GM23338 (cell line): ENCODE data around the gene MYLK. TPM values are rescaled to one million over a fixed set of nuclear protein-coding genes. Genes with fewer than 3 reads are reported as not detected.

Source experiments
- ATAC-seq: fragments of 200-7000 bp; cut with Tn5 transposase; 3 replicates; pipeline ENCODE4 v1.9.1; 2020
- DNase-seq: peaks from one replicate; pipeline ENCODE4 v3.0.0-alpha.2; 2015; ENCODE audit warnings: low spot score
- H2AFZ ChIP-seq: fragments of 200-600 bp; sonication (generic); 2 replicates; pipeline ENCODE4 v1.8.0; 2016; ENCODE audit warnings: antibody characterized with exemption, mild to moderate bottlenecking, moderate library complexity
- H3F3A ChIP-seq: fragments of 200-600 bp; sonication (generic); replicated peaks from 2 replicates; pipeline ENCODE4 v1.8.0; 2017; ENCODE audit warnings: antibody characterized with exemption, mixed run types, low read depth
- H3K27ac ChIP-seq: fragments of 200-600 bp; sonication (generic); 2 replicates; pipeline ENCODE4 v1.6.1; 2016; ENCODE audit warnings: low read depth
- H3K27me3 ChIP-seq: fragments of 200-600 bp; sonication (generic); 2 replicates; pipeline ENCODE4 v1.8.0; 2016; ENCODE audit warnings: mild to moderate bottlenecking, mixed run types, moderate library complexity; ENCODE audit not compliant: insufficient read depth
- H3K36me3 ChIP-seq: fragments of 200-600 bp; sonication (generic); 2 replicates; pipeline ENCODE4 v1.8.0; 2016; ENCODE audit warnings: mild to moderate bottlenecking; ENCODE audit not compliant: insufficient read depth
- H3K4me1 ChIP-seq: fragments of 200-600 bp; sonication (generic); 2 replicates; pipeline ENCODE4 v1.8.0; 2016; ENCODE audit warnings: mild to moderate bottlenecking, moderate library complexity; ENCODE audit not compliant: insufficient read depth
- H3K4me2 ChIP-seq: fragments of 200-600 bp; sonication (generic); 2 replicates; pipeline ENCODE4 v1.7.1; 2017; ENCODE audit warnings: mixed run types
- H3K4me3 ChIP-seq: fragments of 200-600 bp; sonication (generic); 2 replicates; pipeline ENCODE4 v1.6.1; 2016; ENCODE audit warnings: mixed run types
- H3K79me2 ChIP-seq: fragments of 200-600 bp; sonication (generic); replicated peaks from 2 replicates; pipeline ENCODE4 v1.8.0; 2017; ENCODE audit warnings: mild to moderate bottlenecking; ENCODE audit not compliant: insufficient read depth
- H3K9me2 ChIP-seq: fragments of 200-600 bp; sonication (generic); 2 replicates; pipeline ENCODE4 v1.8.0; 2017; ENCODE audit not compliant: insufficient read depth
- H4K20me1 ChIP-seq: fragments of 200-600 bp; sonication (generic); replicated peaks from 2 replicates; pipeline ENCODE4 v1.8.0; 2017; ENCODE audit warnings: mild to moderate bottlenecking; ENCODE audit not compliant: insufficient read depth
- H3K27ac Mint-ChIP-seq: 2 replicates; pipeline ENCODE4 v1.8.0; 2020; ENCODE audit warnings: inconsistent platforms, mild to moderate bottlenecking, moderate library complexity, mixed read lengths
- H3K27me3 Mint-ChIP-seq: 3 replicates; pipeline ENCODE4 v1.8.0; 2022; ENCODE audit warnings: low read depth, mild to moderate bottlenecking, moderate library complexity, mixed read lengths, inconsistent platforms; ENCODE audit not compliant: insufficient read depth, poor library complexity
- H3K36me3 Mint-ChIP-seq: 3 replicates; pipeline ENCODE4 v1.8.0; 2021; ENCODE audit warnings: low read depth, mild to moderate bottlenecking, inconsistent platforms, moderate library complexity, mixed read lengths
- H3K4me1 Mint-ChIP-seq: 3 replicates; pipeline ENCODE4 v1.8.0; 2020; ENCODE audit warnings: mild to moderate bottlenecking, inconsistent platforms, mixed read lengths
- H3K4me3 Mint-ChIP-seq: 3 replicates; pipeline ENCODE4 v1.8.0; 2021; ENCODE audit warnings: moderate library complexity, mild to moderate bottlenecking, inconsistent platforms, mixed read lengths
- H3K9me3 Mint-ChIP-seq: 3 replicates; pipeline ENCODE4 v1.8.0; 2020; ENCODE audit warnings: moderate library complexity, mild to moderate bottlenecking, inconsistent platforms, mixed read lengths
- CREB1 ChIP-seq: fragments of 250-450 bp; sonication (Bioruptor Pico); IDR thresholded peaks from 2 replicates; pipeline ENCODE4 v1.5.0; 2020; ENCODE audit warnings: low read depth, mild to moderate bottlenecking, moderate library complexity
- EZH2 ChIP-seq: fragments of 200-600 bp; sonication (generic); IDR thresholded peaks from one replicate; pipeline ENCODE4 v1.8.0; 2017; ENCODE audit warnings: antibody characterized with exemption, mild to moderate bottlenecking, low read depth; ENCODE audit not compliant: unreplicated experiment
- EZH2phosphoT487 ChIP-seq: fragments of 200-600 bp; sonication (generic); IDR thresholded peaks from one replicate; pipeline ENCODE4 v1.8.1; 2018; ENCODE audit warnings: antibody characterized with exemption; ENCODE audit not compliant: unreplicated experiment
- JUNB ChIP-seq: IDR thresholded peaks from one replicate; pipeline ENCODE4 v1.6.1; 2016; ENCODE audit warnings: antibody characterized with exemption; ENCODE audit not compliant: unreplicated experiment
- NANOG ChIP-seq: IDR thresholded peaks from 2 replicates; pipeline ENCODE4 v1.6.1; 2016; ENCODE audit warnings: antibody characterized with exemption, borderline replicate concordance
- POLR2AphosphoS5 ChIP-seq: IDR thresholded peaks from 2 replicates; pipeline ENCODE4 v1.6.1; 2016; ENCODE audit warnings: antibody characterized with exemption, low read depth
- STAT1 ChIP-seq: IDR thresholded peaks from one replicate; pipeline ENCODE4 v1.6.1; 2016; ENCODE audit warnings: antibody characterized with exemption; ENCODE audit not compliant: unreplicated experiment
- ZNF114 ChIP-seq: fragments of 250-450 bp; sonication (Bioruptor Pico); IDR thresholded peaks from 2 replicates; pipeline ENCODE4 v1.5.0; 2020; ENCODE audit warnings: mild to moderate bottlenecking, moderate library complexity
- ZNF331 ChIP-seq: fragments of 250-450 bp; sonication (Bioruptor Pico); IDR thresholded peaks from 2 replicates; pipeline ENCODE4 v1.5.0; 2020; ENCODE audit warnings: low read depth, mild to moderate bottlenecking, moderate library complexity
- polyA plus RNA-seq: library from polyadenylated mRNA; unstranded; fragments of >200 nt; fragmentation: Nextera tagmentation; extraction: Ambion mirVana; gene quantifications from 2 replicates; pipeline ENCODE4 v1.2.1, GENCODE V29; 2016
- total RNA-seq: library from RNA; depleted of rRNA; stranded (reverse); fragments of >200 nt; shearing (Covaris generic); gene quantifications from 2 replicates; pipeline ENCODE4 v1.2.3, GENCODE V29; 2014
- TF ChIP-seq, protein P1 (sequence below): IDR thresholded peaks from one replicate; pipeline ENCODE4 v1.6.1; 2018; ENCODE audit warnings: antibody characterized with exemption; ENCODE audit not compliant: unreplicated experiment
- TF ChIP-seq, protein P2 (sequence below): IDR thresholded peaks from 2 replicates; pipeline ENCODE4 v1.6.1; 2016; ENCODE audit warnings: antibody characterized with exemption

Gene MYLK
- total and polyA plus RNA-seq, 2 experiments from 2014 or later = 11.5 to 17.9 TPM

DNA sequence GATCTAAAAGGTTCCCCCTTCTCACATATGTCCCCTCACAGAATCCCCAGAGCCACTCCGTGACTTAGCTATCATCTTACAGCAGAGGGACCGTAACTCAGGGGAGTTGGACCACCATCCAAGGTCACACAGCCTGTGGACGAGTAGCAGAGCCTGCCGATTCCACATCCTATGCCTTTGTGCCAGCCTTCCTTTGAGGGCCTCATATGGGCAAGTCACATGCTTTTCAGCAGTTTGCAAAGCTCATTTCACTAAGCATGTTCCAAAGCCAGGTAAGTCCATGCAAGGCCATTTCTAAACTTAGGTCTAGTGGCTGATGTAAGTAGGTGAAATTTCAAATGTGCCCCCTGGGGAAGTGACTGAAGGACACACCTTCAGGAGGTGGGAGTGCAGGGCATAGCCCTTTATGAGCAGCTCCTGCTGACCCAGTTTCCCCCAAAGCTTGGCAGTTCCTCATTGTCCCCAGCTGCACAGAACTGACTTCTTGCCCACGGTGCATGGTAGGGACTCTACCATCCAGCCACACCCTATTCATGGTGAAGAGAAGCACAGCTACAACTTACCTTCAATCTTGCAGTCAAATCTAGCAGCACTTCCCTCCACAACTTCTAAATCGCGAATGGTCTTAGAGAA is 265.9 kb downstream of the MYLK start (continued):
- TF ChIP-seq, protein P1, sequence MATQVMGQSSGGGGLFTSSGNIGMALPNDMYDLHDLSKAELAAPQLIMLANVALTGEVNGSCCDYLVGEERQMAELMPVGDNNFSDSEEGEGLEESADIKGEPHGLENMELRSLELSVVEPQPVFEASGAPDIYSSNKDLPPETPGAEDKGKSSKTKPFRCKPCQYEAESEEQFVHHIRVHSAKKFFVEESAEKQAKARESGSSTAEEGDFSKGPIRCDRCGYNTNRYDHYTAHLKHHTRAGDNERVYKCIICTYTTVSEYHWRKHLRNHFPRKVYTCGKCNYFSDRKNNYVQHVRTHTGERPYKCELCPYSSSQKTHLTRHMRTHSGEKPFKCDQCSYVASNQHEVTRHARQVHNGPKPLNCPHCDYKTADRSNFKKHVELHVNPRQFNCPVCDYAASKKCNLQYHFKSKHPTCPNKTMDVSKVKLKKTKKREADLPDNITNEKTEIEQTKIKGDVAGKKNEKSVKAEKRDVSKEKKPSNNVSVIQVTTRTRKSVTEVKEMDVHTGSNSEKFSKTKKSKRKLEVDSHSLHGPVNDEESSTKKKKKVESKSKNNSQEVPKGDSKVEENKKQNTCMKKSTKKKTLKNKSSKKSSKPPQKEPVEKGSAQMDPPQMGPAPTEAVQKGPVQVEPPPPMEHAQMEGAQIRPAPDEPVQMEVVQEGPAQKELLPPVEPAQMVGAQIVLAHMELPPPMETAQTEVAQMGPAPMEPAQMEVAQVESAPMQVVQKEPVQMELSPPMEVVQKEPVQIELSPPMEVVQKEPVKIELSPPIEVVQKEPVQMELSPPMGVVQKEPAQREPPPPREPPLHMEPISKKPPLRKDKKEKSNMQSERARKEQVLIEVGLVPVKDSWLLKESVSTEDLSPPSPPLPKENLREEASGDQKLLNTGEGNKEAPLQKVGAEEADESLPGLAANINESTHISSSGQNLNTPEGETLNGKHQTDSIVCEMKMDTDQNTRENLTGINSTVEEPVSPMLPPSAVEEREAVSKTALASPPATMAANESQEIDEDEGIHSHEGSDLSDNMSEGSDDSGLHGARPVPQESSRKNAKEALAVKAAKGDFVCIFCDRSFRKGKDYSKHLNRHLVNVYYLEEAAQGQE = no peak
- TF ChIP-seq STAT1 = no peak
- TF ChIP-seq, protein P2, sequence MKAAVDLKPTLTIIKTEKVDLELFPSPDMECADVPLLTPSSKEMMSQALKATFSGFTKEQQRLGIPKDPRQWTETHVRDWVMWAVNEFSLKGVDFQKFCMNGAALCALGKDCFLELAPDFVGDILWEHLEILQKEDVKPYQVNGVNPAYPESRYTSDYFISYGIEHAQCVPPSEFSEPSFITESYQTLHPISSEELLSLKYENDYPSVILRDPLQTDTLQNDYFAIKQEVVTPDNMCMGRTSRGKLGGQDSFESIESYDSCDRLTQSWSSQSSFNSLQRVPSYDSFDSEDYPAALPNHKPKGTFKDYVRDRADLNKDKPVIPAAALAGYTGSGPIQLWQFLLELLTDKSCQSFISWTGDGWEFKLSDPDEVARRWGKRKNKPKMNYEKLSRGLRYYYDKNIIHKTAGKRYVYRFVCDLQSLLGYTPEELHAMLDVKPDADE = no peak
- no peak for TF ChIP-seq EZH2
- TF ChIP-seq CREB1 = no peak
- TF ChIP-seq ZNF331 (CRISPR knock-in tag) = no peak
- no peak for TF ChIP-seq EZH2phosphoT487
- TF ChIP-seq POLR2AphosphoS5 = no peak

DNA sequence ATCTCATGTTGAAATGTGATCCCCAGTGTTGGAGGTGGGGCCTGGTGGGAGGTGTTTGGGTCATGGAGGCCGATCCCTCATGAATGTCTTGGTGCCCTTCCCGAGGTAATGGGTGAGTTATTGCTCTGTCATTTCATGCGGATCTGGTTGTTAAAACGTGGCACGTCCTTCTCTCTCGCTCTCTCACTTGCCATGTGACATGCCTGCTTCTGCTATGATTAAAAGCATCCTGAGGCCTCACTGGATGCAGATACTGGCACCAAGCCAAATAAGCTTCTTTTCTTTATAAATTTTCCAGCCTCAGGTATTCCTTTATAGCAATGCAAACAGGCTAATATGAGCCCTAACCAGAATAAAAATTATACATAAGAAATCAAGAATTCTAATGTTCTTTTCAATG is 267.5 kb downstream of the MYLK start:
- H3K27me3 Mint-ChIP-seq = no peaks in the 10 kb centered on the region
- ATAC-seq (no peak), DNase-seq (no peak)
- no peak overlapping the region for H3K4me2 ChIP-seq
- no peaks in the 10 kb centered on the region for H3K79me2 ChIP-seq
- no peak overlapping the region for H2AFZ ChIP-seq
- H3K4me1 Mint-ChIP-seq = peaks cover 17% of the 10 kb centered on the region
- H3K4me3 Mint-ChIP-seq = no peak overlapping the region
- H3K9me3 Mint-ChIP-seq = no peaks in the 10 kb centered on the region
- peaks cover 8% of the 10 kb centered on the region; the same call in 1 of the 2 replicates for H3K4me1 ChIP-seq
- H3K36me3 Mint-ChIP-seq = no peaks in the 10 kb centered on the region
- H3K4me3 ChIP-seq = no peak overlapping the region
- no peaks in the 10 kb centered on the region for H4K20me1 ChIP-seq
- H3K36me3 ChIP-seq = no peaks in the 10 kb centered on the region; the same call in 1 of the 2 replicates
- no peaks in the 10 kb centered on the region for H3K27me3 ChIP-seq
- H3F3A ChIP-seq = no peaks in the 10 kb centered on the region
- no peak overlapping the region for H3K27ac Mint-ChIP-seq
- H3K27ac ChIP-seq = no peak overlapping the region
- no peaks in the 10 kb centered on the region for H3K9me2 ChIP-seq
- no peak for TF ChIP-seq STAT1
- no peak for TF ChIP-seq EZH2
- TF ChIP-seq EZH2phosphoT487 = no peak
- no peak for TF ChIP-seq NANOG
- no peak for TF ChIP-seq ZNF114 (CRISPR knock-in tag)
- TF ChIP-seq, protein P1 = no peak
- TF ChIP-seq POLR2AphosphoS5 = no peak
- TF ChIP-seq JUNB = no peak
